ENCODE data around the gene PYM1.

DNA sequence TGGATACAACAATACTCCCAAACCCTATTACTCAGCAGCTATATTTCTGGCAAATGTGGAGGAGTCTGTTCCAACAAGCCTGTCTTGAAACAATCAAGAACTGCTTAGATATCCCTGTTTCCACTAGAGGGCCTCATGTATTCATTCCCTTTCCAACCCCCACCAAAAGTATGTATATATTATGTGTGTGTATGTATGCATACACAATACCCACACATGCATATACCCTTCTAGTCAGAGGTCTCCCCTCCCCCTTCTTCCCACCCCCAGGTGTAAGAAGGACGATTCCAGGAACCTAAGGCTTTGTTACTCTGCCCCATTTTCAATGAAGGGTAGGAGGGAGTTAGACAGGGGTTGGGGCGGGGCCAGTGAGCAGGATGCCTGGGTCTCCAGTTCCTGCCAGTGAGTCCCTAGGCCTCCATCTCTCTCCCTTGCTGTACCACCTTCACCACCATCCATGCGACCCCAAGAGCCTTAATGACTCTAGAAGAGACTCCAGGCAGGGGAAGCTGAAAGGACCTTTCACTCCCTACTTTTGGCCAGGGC lies 3.1 kb upstream of the PYM1 start, which contains the start of gene DGKA:
- TF ChIP-seq EP300 (IDR thresholded peaks at IDR 0.05; ENCODE audit: borderline replicate concordance in 1 of 2, low read depth in 1 of 2, low read length in 1 of 2) (no peak), GABPA (IDR thresholded peaks at IDR 0.05; ENCODE audit: low read depth) (no peak), POLR2AphosphoS5 (IDR thresholded peaks at IDR 0.05; ENCODE audit: low read depth, low read length) (no peak), MXI1 (IDR thresholded peaks at IDR 0.05; ENCODE audit: low read depth, low read length) (no peak), YY1 (IDR thresholded peaks at IDR 0.05; ENCODE audit: low read depth) (no peak), FOXM1 (IDR thresholded peaks at IDR 0.05; ENCODE audit: low read depth) (no peak), RXRA (IDR thresholded peaks at IDR 0.05; ENCODE audit: borderline replicate concordance, low read depth) (no peak), JUND (IDR thresholded peaks at IDR 0.05) (no peak), RAD21 (IDR thresholded peaks at IDR 0.05; ENCODE audit: low read length) (peak; percentile 61)
- TF ChIP-seq, protein P1, sequence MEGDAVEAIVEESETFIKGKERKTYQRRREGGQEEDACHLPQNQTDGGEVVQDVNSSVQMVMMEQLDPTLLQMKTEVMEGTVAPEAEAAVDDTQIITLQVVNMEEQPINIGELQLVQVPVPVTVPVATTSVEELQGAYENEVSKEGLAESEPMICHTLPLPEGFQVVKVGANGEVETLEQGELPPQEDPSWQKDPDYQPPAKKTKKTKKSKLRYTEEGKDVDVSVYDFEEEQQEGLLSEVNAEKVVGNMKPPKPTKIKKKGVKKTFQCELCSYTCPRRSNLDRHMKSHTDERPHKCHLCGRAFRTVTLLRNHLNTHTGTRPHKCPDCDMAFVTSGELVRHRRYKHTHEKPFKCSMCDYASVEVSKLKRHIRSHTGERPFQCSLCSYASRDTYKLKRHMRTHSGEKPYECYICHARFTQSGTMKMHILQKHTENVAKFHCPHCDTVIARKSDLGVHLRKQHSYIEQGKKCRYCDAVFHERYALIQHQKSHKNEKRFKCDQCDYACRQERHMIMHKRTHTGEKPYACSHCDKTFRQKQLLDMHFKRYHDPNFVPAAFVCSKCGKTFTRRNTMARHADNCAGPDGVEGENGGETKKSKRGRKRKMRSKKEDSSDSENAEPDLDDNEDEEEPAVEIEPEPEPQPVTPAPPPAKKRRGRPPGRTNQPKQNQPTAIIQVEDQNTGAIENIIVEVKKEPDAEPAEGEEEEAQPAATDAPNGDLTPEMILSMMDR (IDR thresholded peaks at IDR 0.05) = peak; percentile 76
- TF ChIP-seq, protein P2, sequence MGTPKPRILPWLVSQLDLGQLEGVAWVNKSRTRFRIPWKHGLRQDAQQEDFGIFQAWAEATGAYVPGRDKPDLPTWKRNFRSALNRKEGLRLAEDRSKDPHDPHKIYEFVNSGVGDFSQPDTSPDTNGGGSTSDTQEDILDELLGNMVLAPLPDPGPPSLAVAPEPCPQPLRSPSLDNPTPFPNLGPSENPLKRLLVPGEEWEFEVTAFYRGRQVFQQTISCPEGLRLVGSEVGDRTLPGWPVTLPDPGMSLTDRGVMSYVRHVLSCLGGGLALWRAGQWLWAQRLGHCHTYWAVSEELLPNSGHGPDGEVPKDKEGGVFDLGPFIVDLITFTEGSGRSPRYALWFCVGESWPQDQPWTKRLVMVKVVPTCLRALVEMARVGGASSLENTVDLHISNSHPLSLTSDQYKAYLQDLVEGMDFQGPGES (IDR thresholded peaks at IDR 0.05; ENCODE audit: low read depth, low read length) = no peak
